Ishikawa (cell line): ENCODE data around the gene PEMT.

ENCODE experiments used
- CEBPB ChIP-seq: IDR thresholded peaks from 2 replicates; pipeline ENCODE4 v1.6.1; 2012
- EGR1 ChIP-seq: IDR thresholded peaks from 2 replicates; pipeline ENCODE4 v1.6.1; 2012
- EP300 ChIP-seq: IDR thresholded peaks from 2 replicates; pipeline ENCODE4 v1.6.1; 2012; ENCODE audit warnings: borderline replicate concordance
- FOXM1 ChIP-seq: IDR thresholded peaks from 2 replicates; pipeline ENCODE4 v1.6.1; 2012; ENCODE audit warnings: low read depth, borderline replicate concordance
- REST ChIP-seq: IDR thresholded peaks from 2 replicates; pipeline ENCODE4 v1.6.1; 2012; ENCODE audit warnings: low read depth, mild to moderate bottlenecking
- TAF1 ChIP-seq: IDR thresholded peaks from 2 replicates; pipeline ENCODE4 v1.6.1; 2012; ENCODE audit warnings: low read depth, mild to moderate bottlenecking
- USF1 ChIP-seq: IDR thresholded peaks from 2 replicates; pipeline ENCODE4 v1.6.1; 2012
- YY1 ChIP-seq: IDR thresholded peaks from 2 replicates; pipeline ENCODE4 v1.6.1; 2012; ENCODE audit warnings: low read depth

- TF ChIP-seq FOXM1 (peak; percentile 78; the same call in 1 of the 2 replicates), TAF1 (no peak), REST (no peak), CEBPB (peak; percentile 1; the same call in 1 of the 2 replicates), USF1 (no peak), YY1 (peak; percentile 30; the same call in 1 of the 2 replicates), EP300 (peak; percentile 96), EGR1 (no peak)
Observed at GRCh38 chr17:17523001-17523730, 68.3 kb downstream of the PEMT start.
